ENCODE measurements around the gene SOCS7. TPM values are rescaled to one million over a fixed set of nuclear protein-coding genes. Genes with fewer than 3 reads are reported as not detected.

The SOCS7 gene
- total and polyA plus RNA-seq, 2 donors (not counting 1 experiment from before 2014, with no cell fraction given), result 4.8 to 9.4 TPM

- Histone ChIP-seq H3K27ac (ENCODE audit: insufficient read depth, low read length) (no peak overlapping the region), H3K79me2 (ENCODE audit: control insufficient read depth, insufficient read depth, low read length) (peaks cover 24% of the 10 kb centered on the region), H4K20me1 (ENCODE audit: control insufficient read depth, extremely low read depth, insufficient read depth, low read length) (no peaks in the 10 kb centered on the region), H3K4me2 (ENCODE audit: extremely low read depth, insufficient read depth, low read length) (no peak overlapping the region), H3K27me3 (ENCODE audit: control insufficient read depth, insufficient read depth, low read length) (no peaks in the 10 kb centered on the region), H3K9me3 (ENCODE audit: control insufficient read depth, insufficient read depth, low read depth, low read length) (no peaks in the 10 kb centered on the region), H3K36me3 (ENCODE audit: control insufficient read depth, insufficient read depth, low read length) (no peaks in the 10 kb centered on the region), H2AFZ (ENCODE audit: low read length) (no peak overlapping the region), H3K9ac (ENCODE audit: insufficient read depth, low read length) (no peak overlapping the region), H3K4me3 (replicated peaks in 1 of 4; ENCODE audit: control extremely low read depth in 1 of 4, insufficient read depth in 1 of 4, low read depth in 3 of 4, low read length in 4 of 4) (no peak overlapping the region), H3K4me1 (ENCODE audit: control insufficient read depth, extremely low read depth, insufficient read depth, low read length) (peaks cover 5% of the 10 kb centered on the region)
- no peak for TF ChIP-seq CTCF (conservative IDR thresholded peaks at IDR 0.05 in 1 of 2, IDR thresholded peaks at IDR 0.05 in 1 of 2; ENCODE audit: low read depth in 1 of 2, low read length in 2 of 2)
- TF ChIP-seq EZH2 (IDR thresholded peaks at IDR 0.05; ENCODE audit: low read length, missing control alignments), result no peak
- no peak for DNase-seq (ENCODE audit: low read depth in 2 of 2)
These were observed 91.8 kb downstream of the SOCS7 start for GRCh38 chr17:38443356-38444031.

- no peaks in the 10 kb centered on the region for H3K27me3 ChIP-seq (ENCODE audit: control insufficient read depth, insufficient read depth, low read length)
- no peaks in the 10 kb centered on the region for H3K9me3 ChIP-seq (ENCODE audit: control insufficient read depth, insufficient read depth, low read depth, low read length)
- H3K4me2 ChIP-seq (ENCODE audit: extremely low read depth, insufficient read depth, low read length), result no peak overlapping the region
- H3K4me3 ChIP-seq (replicated peaks in 1 of 4; ENCODE audit: control extremely low read depth in 1 of 4, insufficient read depth in 1 of 4, low read depth in 3 of 4, low read length in 4 of 4), result peak overlapping the region in 1 of 4 experiments; percentile 2
- no peak for TF ChIP-seq EZH2 (IDR thresholded peaks at IDR 0.05; ENCODE audit: low read length, missing control alignments)
- peak; percentile 85 to 87 for TF ChIP-seq CTCF (conservative IDR thresholded peaks at IDR 0.05 in 1 of 2, IDR thresholded peaks at IDR 0.05 in 1 of 2; ENCODE audit: low read depth in 1 of 2, low read length in 2 of 2)
- peaks cover 29% of the 10 kb centered on the region for H3K79me2 ChIP-seq (ENCODE audit: control insufficient read depth, insufficient read depth, low read length)
- no peaks in the 10 kb centered on the region for H4K20me1 ChIP-seq (ENCODE audit: control insufficient read depth, extremely low read depth, insufficient read depth, low read length)
- no peak overlapping the region for H3K27ac ChIP-seq (ENCODE audit: insufficient read depth, low read length)
- peaks cover 8% of the 10 kb centered on the region for H3K4me1 ChIP-seq (ENCODE audit: control insufficient read depth, extremely low read depth, insufficient read depth, low read length)
- DNase-seq (ENCODE audit: low read depth in 2 of 2), result peak; percentile 51 to 63
- no peak overlapping the region for H2AFZ ChIP-seq (ENCODE audit: low read length)
- no peak overlapping the region for H3K9ac ChIP-seq (ENCODE audit: insufficient read depth, low read length)
- no peaks in the 10 kb centered on the region for H3K36me3 ChIP-seq (ENCODE audit: control insufficient read depth, insufficient read depth, low read length)
These were observed 92.5 kb downstream of the SOCS7 start for GRCh38 chr17:38444151-38444550.

- Histone ChIP-seq H3K27ac (ENCODE audit: insufficient read depth, low read length) (peak overlapping the region; percentile 4), H3K27me3 (ENCODE audit: control insufficient read depth, insufficient read depth, low read length) (no peaks in the 10 kb centered on the region), H4K20me1 (ENCODE audit: control insufficient read depth, extremely low read depth, insufficient read depth, low read length) (no peaks in the 10 kb centered on the region), H2AFZ (ENCODE audit: low read length) (no peak overlapping the region), H3K4me1 (ENCODE audit: control insufficient read depth, extremely low read depth, insufficient read depth, low read length) (peaks cover 38% of the 10 kb centered on the region), H3K4me3 (replicated peaks in 1 of 4; ENCODE audit: control extremely low read depth in 1 of 4, insufficient read depth in 1 of 4, low read depth in 3 of 4, low read length in 4 of 4) (no peak overlapping the region), H3K79me2 (ENCODE audit: control insufficient read depth, insufficient read depth, low read length) (peaks cover 50% of the 10 kb centered on the region), H3K4me2 (ENCODE audit: extremely low read depth, insufficient read depth, low read length) (no peak overlapping the region), H3K9ac (ENCODE audit: insufficient read depth, low read length) (no peak overlapping the region), H3K9me3 (ENCODE audit: control insufficient read depth, insufficient read depth, low read depth, low read length) (no peaks in the 10 kb centered on the region), H3K36me3 (ENCODE audit: control insufficient read depth, insufficient read depth, low read length) (peaks cover 2% of the 10 kb centered on the region)
- TF ChIP-seq EZH2 (IDR thresholded peaks at IDR 0.05; ENCODE audit: low read length, missing control alignments) (no peak), CTCF (conservative IDR thresholded peaks at IDR 0.05 in 1 of 2, IDR thresholded peaks at IDR 0.05 in 1 of 2; ENCODE audit: low read depth in 1 of 2, low read length in 2 of 2) (no peak)
- DNase-seq (ENCODE audit: low read depth in 2 of 2), result no peak
These were observed 96.0 kb downstream of the SOCS7 start for GRCh38 chr17:38447502-38448085.
